GM19324 (cell line): ENCODE data around the gene CHST14.

Source experiments
- ATAC-seq: cut with Tn5 transposase; IDR thresholded peaks from one replicate; pipeline ENCODE4 v1.9.1; 2021; ENCODE audit warnings: mild to moderate bottlenecking, moderate library complexity; ENCODE audit not compliant: unreplicated experiment, low FRiP score

CHST14 gene

GRCh38 chr15:40470423-40471104 is at the start of gene CHST14:
TSS of gene CHST14 (plus strand) at chr15:40470984. CDS start at chr15:40471214, 230 bp downstream.
- ATAC-seq, result peak; percentile 70

GRCh38 chr15:40421246-40422157 is 49.3 kb upstream of the CHST14 start:
- peak; percentile 73 for ATAC-seq

- ATAC-seq, result no peak
Measured at GRCh38 chr15:40424483-40425115, 46.2 kb upstream of the CHST14 start.

- no peak for ATAC-seq
Measured at GRCh38 chr15:40425681-40426080, 45.1 kb upstream of the CHST14 start.

- no peak for ATAC-seq
Measured at GRCh38 chr15:40427188-40427587, 43.6 kb upstream of the CHST14 start.

GRCh38 chr15:40428185-40428584 is 42.6 kb upstream of the CHST14 start:
- no peak for ATAC-seq

- no peak for ATAC-seq
Measured at GRCh38 chr15:40429068-40429710, 41.6 kb upstream of the CHST14 start.

- no peak for ATAC-seq
Measured at GRCh38 chr15:40430271-40430805, 40.4 kb upstream of the CHST14 start.

- ATAC-seq, result no peak
Measured at GRCh38 chr15:40435023-40435709, 35.6 kb upstream of the CHST14 start.

GRCh38 chr15:40435710-40436089 is 35.1 kb upstream of the CHST14 start:
- no peak for ATAC-seq

- ATAC-seq, result no peak
Measured at GRCh38 chr15:40436116-40436891, 34.5 kb upstream of the CHST14 start.

- no peak for ATAC-seq
Measured at GRCh38 chr15:40436892-40437751, 33.7 kb upstream of the CHST14 start.

GRCh38 chr15:40437752-40438687 is 32.8 kb upstream of the CHST14 start:
- ATAC-seq, result no peak

GRCh38 chr15:40438712-40439111 is 32.1 kb upstream of the CHST14 start:
- no peak for ATAC-seq

GRCh38 chr15:40439461-40439959 is 31.3 kb upstream of the CHST14 start:
- ATAC-seq, result no peak

GRCh38 chr15:40439960-40440742 is 30.6 kb upstream of the CHST14 start:
- ATAC-seq, result no peak
